Natural killer cell (primary cell): ENCODE results near the gene MIA. TPM values are rescaled to one million over a fixed set of nuclear protein-coding genes. Genes with fewer than 3 reads are reported as not detected.

Experiments used
- ATAC-seq, 3 donors: fragments of 150-1000 bp in 2 of 3; fragments of 200-7000 bp in 1 of 3; cut with Tn5 transposase; 1 replicate in 1 of 3; 2 replicates in 2 of 3; pipeline ENCODE4 v1.10.0; 2021; ENCODE audit warnings: mild to moderate bottlenecking in 2 of 3, moderate library complexity in 2 of 3
- DNase-seq, 2 donors: peaks; one replicate each; pipeline versions ENCODE4 v3.0.0 to v3.0.0-alpha.2; 2013 to 2021; ENCODE audit warnings: mixed read lengths in 1 of 2
- H3K27ac ChIP-seq: one replicate; pipeline ENCODE4 v1.5.1; 2013; ENCODE audit warnings: mild to moderate bottlenecking, low read length
- H3K27me3 ChIP-seq: one replicate; pipeline ENCODE4 v1.6.1; 2013; ENCODE audit warnings: low read length; ENCODE audit not compliant: control insufficient read depth, insufficient read depth
- H3K36me3 ChIP-seq: one replicate; pipeline ENCODE4 v1.6.1; 2013; ENCODE audit warnings: low read length; ENCODE audit not compliant: control insufficient read depth, insufficient read depth
- H3K4me1 ChIP-seq: one replicate; pipeline ENCODE4 v1.6.1; 2013; ENCODE audit warnings: low read length; ENCODE audit not compliant: control insufficient read depth, insufficient read depth
- H3K4me3 ChIP-seq: one replicate; pipeline ENCODE4 v1.5.1; 2013; ENCODE audit warnings: low read length
- H3K9me3 ChIP-seq: one replicate; pipeline ENCODE4 v1.6.1; 2013; ENCODE audit warnings: low read length; ENCODE audit not compliant: control insufficient read depth, insufficient read depth
- H3K27ac Mint-ChIP-seq, 2 donors: one replicate each; pipeline ENCODE4 v1.8.0; 2022; ENCODE audit warnings: mild to moderate bottlenecking in 2 of 2, mixed read lengths in 2 of 2, moderate library complexity in 1 of 2
- H3K27me3 Mint-ChIP-seq, 2 donors: one replicate each; pipeline ENCODE4 v1.8.0; 2022; ENCODE audit warnings: low read depth in 2 of 2, mixed read lengths in 2 of 2
- H3K36me3 Mint-ChIP-seq: one replicate; pipeline ENCODE4 v1.8.0; 2022; ENCODE audit warnings: mixed read lengths
- H3K4me1 Mint-ChIP-seq, 2 donors: one replicate each; pipeline ENCODE4 v1.8.0; 2022; ENCODE audit warnings: mixed read lengths in 2 of 2
- H3K4me3 Mint-ChIP-seq: one replicate; pipeline ENCODE4 v1.8.0; 2022; ENCODE audit warnings: mild to moderate bottlenecking, moderate library complexity, mixed read lengths
- H3K9me3 Mint-ChIP-seq, 2 donors: one replicate each; pipeline ENCODE4 v1.8.0; 2022; ENCODE audit warnings: mixed read lengths in 2 of 2
- WGBS: methylation state at CpG from one replicate; pipeline ENCODE4 v1.1.7; 2013; ENCODE audit warnings: missing lambda C conversion rate; ENCODE audit not compliant: insufficient coverage; 5-methylcytosine and 5-hydroxymethylcytosine counted together
- intact Hi-C: fragments of 100-400 bp; cut with micrococcal nuclease; formaldehyde crosslinking; loops from one replicate; pipeline ENCODE4 v1.14.2; 2022
- total RNA-seq, 4 donors: library from RNA; stranded (reverse); fragments of 120-200 nt in 1 of 4; gene quantifications; one replicate each; pipeline versions ENCODE4 v1.2.3 to v1.2.4, GENCODE V29; 2013 to 2022
- TF ChIP-seq, protein P1 (sequence below): fragments of 200-600 bp; IDR thresholded peaks from one replicate; pipeline ENCODE4 v1.8.0; 2022; ENCODE audit warnings: antibody characterized with exemption

Gene MIA
- total RNA-seq, 3 donors from 2014 or later (not counting 1 experiment from before 2014, with no cell fraction given), result not detected

DNA sequence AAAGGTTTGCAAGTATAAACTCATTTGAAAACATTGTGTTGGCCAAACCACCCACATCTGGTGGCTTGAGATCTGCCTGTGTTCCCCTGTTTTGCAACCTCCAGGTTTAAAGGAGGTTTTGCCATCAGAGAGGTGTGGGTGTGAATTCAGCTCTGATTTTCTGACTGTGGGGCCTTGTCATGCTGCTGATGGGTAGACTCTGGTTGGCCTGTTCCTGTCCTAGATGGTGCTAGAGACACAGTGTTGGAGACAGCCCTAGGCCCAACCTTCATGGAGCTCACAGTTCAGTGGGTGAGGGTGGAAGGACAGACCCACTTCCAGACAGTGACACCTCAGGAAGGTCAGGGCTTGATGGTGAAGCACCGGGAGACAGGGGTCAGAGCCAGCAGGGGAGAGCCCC lies 10.2 kb downstream of the MIA start:
- Mint-ChIP-seq H3K27ac (peak overlapping the region in 1 of 2 donors; percentile 51), H3K27me3 (no peaks in the 10 kb centered on the region), H3K9me3 (no peaks in the 10 kb centered on the region), H3K4me3 (no peak overlapping the region), H3K4me1 (peaks cover 3 to 22% of the 10 kb centered on the region in 2 donors), H3K36me3 (no peaks in the 10 kb centered on the region)
- no peaks in the 10 kb centered on the region for H3K27me3 ChIP-seq
- ATAC-seq (no peak), DNase-seq (no peak)
- H3K9me3 ChIP-seq, result no peaks in the 10 kb centered on the region
- TF ChIP-seq, protein P1, sequence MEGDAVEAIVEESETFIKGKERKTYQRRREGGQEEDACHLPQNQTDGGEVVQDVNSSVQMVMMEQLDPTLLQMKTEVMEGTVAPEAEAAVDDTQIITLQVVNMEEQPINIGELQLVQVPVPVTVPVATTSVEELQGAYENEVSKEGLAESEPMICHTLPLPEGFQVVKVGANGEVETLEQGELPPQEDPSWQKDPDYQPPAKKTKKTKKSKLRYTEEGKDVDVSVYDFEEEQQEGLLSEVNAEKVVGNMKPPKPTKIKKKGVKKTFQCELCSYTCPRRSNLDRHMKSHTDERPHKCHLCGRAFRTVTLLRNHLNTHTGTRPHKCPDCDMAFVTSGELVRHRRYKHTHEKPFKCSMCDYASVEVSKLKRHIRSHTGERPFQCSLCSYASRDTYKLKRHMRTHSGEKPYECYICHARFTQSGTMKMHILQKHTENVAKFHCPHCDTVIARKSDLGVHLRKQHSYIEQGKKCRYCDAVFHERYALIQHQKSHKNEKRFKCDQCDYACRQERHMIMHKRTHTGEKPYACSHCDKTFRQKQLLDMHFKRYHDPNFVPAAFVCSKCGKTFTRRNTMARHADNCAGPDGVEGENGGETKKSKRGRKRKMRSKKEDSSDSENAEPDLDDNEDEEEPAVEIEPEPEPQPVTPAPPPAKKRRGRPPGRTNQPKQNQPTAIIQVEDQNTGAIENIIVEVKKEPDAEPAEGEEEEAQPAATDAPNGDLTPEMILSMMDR, result no peak
- peaks cover 34% of the 10 kb centered on the region for H3K36me3 ChIP-seq
- intact Hi-C loops, result no loop called here
- no peak overlapping the region for H3K4me3 ChIP-seq
- H3K4me1 ChIP-seq, result peaks cover under 1% of the 10 kb centered on the region
- no peak overlapping the region for H3K27ac ChIP-seq
- 87% methylated on average over 1 of the region's 1 CpG for WGBS

DNA sequence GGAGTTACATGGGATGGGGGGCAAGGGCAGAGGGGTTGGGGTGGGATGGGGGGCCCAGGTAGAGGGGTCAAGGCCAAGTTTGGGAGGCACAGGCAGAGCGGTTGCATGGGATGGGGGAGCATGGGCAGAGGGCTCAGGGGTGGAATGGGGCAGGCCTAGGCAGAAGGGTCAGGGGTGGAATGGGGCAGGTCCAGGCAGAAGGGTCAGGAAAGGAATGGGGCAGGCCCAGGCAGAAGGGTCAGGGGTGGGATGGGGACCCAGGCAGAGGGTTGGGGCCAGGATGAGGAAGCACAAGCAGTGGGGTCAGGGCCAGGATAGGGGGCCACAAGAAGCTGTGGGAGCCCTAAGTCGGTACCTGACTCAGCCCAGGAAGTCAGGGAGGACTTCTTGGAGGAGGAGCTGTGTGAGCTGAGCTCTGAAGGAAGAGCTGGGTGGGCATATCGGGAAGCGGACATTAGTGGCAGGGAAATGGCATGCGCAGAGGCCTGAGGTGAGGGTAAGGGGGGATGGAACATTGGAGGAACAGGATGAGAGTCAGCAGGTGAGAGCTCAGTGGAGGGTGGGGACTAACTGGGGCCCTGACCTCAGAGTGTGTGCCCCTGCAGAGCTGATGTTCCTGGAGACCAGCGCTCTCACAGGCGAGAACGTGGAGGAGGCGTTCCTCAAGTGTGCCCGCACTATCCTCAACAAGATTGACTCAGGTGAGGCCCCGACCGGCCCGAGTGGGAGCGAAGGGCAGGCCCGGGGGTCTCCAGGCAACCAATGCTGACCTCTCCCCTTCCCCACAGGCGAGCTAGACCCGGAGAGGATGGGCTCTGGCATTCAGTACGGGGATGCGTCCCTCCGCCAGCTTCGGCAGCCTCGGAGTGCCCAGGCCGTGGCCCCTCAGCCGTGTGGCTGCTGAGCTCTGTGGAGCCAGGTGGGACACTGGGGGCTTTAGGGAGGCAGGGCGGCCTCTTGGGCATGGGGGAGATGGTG lies 11.0 kb downstream of the MIA start:
- TF ChIP-seq, protein P1, result no peak
- H3K27ac ChIP-seq, result no peak overlapping the region
- H3K27ac Mint-ChIP-seq, result peak overlapping the region; percentile 51
- intact Hi-C loops, result no loop called here
- peaks cover 34% of the 10 kb centered on the region for H3K36me3 ChIP-seq
- no peaks in the 10 kb centered on the region for H3K27me3 ChIP-seq
- no peaks in the 10 kb centered on the region for H3K4me1 ChIP-seq
- H3K36me3 Mint-ChIP-seq, result no peaks in the 10 kb centered on the region
- H3K27me3 Mint-ChIP-seq, result no peaks in the 10 kb centered on the region
- peaks cover 3 to 17% of the 10 kb centered on the region in 2 donors for H3K4me1 Mint-ChIP-seq
- H3K4me3 ChIP-seq, result no peak overlapping the region
- H3K9me3 ChIP-seq, result no peaks in the 10 kb centered on the region
- no peak for DNase-seq
- 96% methylated on average over 25 of the region's 25 CpGs for WGBS
- no peak for ATAC-seq
- H3K4me3 Mint-ChIP-seq, result no peak overlapping the region
- no peaks in the 10 kb centered on the region for H3K9me3 Mint-ChIP-seq

DNA sequence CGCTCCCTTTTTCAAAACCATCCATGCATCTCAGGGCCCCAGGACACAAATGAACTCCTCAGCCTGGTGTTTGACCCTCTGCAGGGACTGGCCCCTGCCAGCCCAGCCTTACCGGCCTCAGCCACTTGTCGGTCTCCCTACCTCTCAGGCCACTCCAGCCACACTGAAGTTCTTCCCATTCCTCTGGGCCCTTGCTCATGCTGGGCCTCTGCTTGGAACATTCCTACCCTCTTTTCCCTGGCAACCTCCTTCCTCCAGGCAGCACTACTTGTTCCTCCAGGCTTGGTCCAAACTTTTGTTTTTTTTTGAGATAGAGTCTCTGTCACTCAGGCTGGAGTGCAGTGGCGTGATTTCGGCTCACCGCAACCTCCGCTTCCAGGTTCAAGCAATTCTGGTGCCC lies 16.0 kb downstream of the MIA start:
- intact Hi-C loops, result no loop called here
- Histone ChIP-seq H3K36me3 (peaks cover 16% of the 10 kb centered on the region), H3K9me3 (no peaks in the 10 kb centered on the region), H3K27me3 (no peaks in the 10 kb centered on the region), H3K4me3 (no peak overlapping the region), H3K27ac (peak overlapping the region; percentile 66), H3K4me1 (peaks cover 22% of the 10 kb centered on the region)
- H3K9me3 Mint-ChIP-seq, result no peaks in the 10 kb centered on the region
- DNase-seq, result no peak
- peaks cover 22 to 30% of the 10 kb centered on the region in 2 donors for H3K4me1 Mint-ChIP-seq
- TF ChIP-seq, protein P1, result no peak
- H3K36me3 Mint-ChIP-seq, result no peaks in the 10 kb centered on the region
- H3K27ac Mint-ChIP-seq, result peak overlapping the region; percentile 82 to 84
- no peak overlapping the region for H3K4me3 Mint-ChIP-seq
- 82% methylated on average over 7 of the region's 7 CpGs for WGBS
- H3K27me3 Mint-ChIP-seq, result no peaks in the 10 kb centered on the region
- ATAC-seq, result no peak
